PC-9 (cell line): ENCODE results near the gene CSTF1. TPM values are rescaled to one million over a fixed set of nuclear protein-coding genes. Genes with fewer than 3 reads are reported as not detected.
A peak's percentile ranks its signal among the peaks of the same experiment; 100 is the strongest.

ENCODE experiments used
- BruUV-seq: library from RNA; stranded (reverse); fragments of 400-500 nt; replicated peaks from 2 replicates; lab custom pipeline; 2021; lab: Mats Ljungman, UMichigan
- CTCF ChIA-PET: fragments of 300-600 bp; sonication (Branson Sonifier 250); formaldehyde crosslinking; loops from one replicate; lab custom pipeline; 2022; ENCODE audit warnings: antibody characterized with exemption; lab: Charles Lee
- POLR2A ChIA-PET: fragments of 300-600 bp; sonication (Branson Sonifier 250); formaldehyde crosslinking; loops from one replicate; lab custom pipeline; 2022; ENCODE audit warnings: antibody characterized with exemption; ENCODE audit not compliant: unreplicated experiment; lab: Charles Lee
- DNase-seq, 2 experiments: peaks; one replicate each; pipeline versions ENCODE4 v3.0.0 to v3.0.0-alpha.2; 2015 to 2022; ENCODE audit warnings: mixed read lengths in 1 of 2
- H2AFZ ChIP-seq: fragments of 200-600 bp; sonication (generic); 2 replicates; pipeline ENCODE4 v1.8.1; 2017; ENCODE audit warnings: antibody characterized with exemption
- H3F3A ChIP-seq: fragments of 200-600 bp; sonication (generic); 2 replicates; pipeline ENCODE4 v1.8.1; 2017; ENCODE audit warnings: antibody characterized with exemption, mild to moderate bottlenecking, low read depth; ENCODE audit not compliant: insufficient read depth
- H3K27ac ChIP-seq: fragments of 200-600 bp; sonication (generic); 2 replicates; pipeline ENCODE4 v1.6.1; 2016; ENCODE audit warnings: mixed run types
- H3K27me3 ChIP-seq: fragments of 200-600 bp; sonication (generic); 2 replicates; pipeline ENCODE4 v1.6.1; 2016; ENCODE audit warnings: low read depth, mixed run types; ENCODE audit not compliant: insufficient read depth
- H3K36me3 ChIP-seq: fragments of 200-600 bp; sonication (generic); 2 replicates; pipeline ENCODE4 v1.6.1; 2016; ENCODE audit warnings: low read depth, mixed run types
- H3K4me1 ChIP-seq: fragments of 200-600 bp; sonication (generic); replicated peaks from 2 replicates; pipeline ENCODE4 v1.6.1; 2016; ENCODE audit warnings: mixed run types; ENCODE audit not compliant: insufficient read depth
- H3K4me2 ChIP-seq: fragments of 200-600 bp; sonication (generic); 2 replicates; pipeline ENCODE4 v1.6.1; 2017; ENCODE audit warnings: mixed run types
- H3K4me3 ChIP-seq: fragments of 200-600 bp; sonication (generic); 2 replicates; pipeline ENCODE4 v1.6.1; 2016; ENCODE audit warnings: mixed run types
- H3K79me2 ChIP-seq: fragments of 200-600 bp; sonication (generic); 2 replicates; pipeline ENCODE4 v1.6.1; 2017; ENCODE audit warnings: low read depth, mixed run types
- H3K9me2 ChIP-seq: fragments of 200-600 bp; sonication (generic); 2 replicates; pipeline ENCODE4 v1.8.1; 2017; ENCODE audit warnings: mild to moderate bottlenecking; ENCODE audit not compliant: insufficient read depth
- H3K9me3 ChIP-seq: fragments of 200-600 bp; sonication (generic); 2 replicates; pipeline ENCODE4 v1.8.1; 2016; ENCODE audit warnings: low read depth; ENCODE audit not compliant: insufficient read depth
- H4K20me1 ChIP-seq: fragments of 200-600 bp; sonication (generic); 2 replicates; pipeline ENCODE4 v1.8.1; 2017; ENCODE audit not compliant: insufficient read depth
- EZH2 ChIP-seq: fragments of 200-600 bp; sonication (generic); IDR thresholded peaks from 2 replicates; pipeline ENCODE4 v1.8.0; 2017; ENCODE audit warnings: antibody characterized with exemption, low read depth
- intact Hi-C: fragments of 100-400 bp; cut with micrococcal nuclease; formaldehyde crosslinking; loops from one replicate; pipeline ENCODE4 v1.10.0; 2022; ENCODE audit not compliant: unreplicated experiment
- total RNA-seq: library from RNA; stranded (reverse); gene quantifications from 2 replicates; pipeline ENCODE4 v1.2.3, GENCODE V29; 2021
- TF ChIP-seq, protein P1 (sequence below): fragments of 200-600 bp; sonication (generic); conservative IDR thresholded peaks from 2 replicates; pipeline ENCODE4 v1.6.1; 2017; ENCODE audit warnings: mixed run types, antibody characterized with exemption, mild to moderate bottlenecking, moderate library complexity

CSTF1 gene
- total RNA-seq, 1 experiment from 2014 or later, result 50.0 TPM

DNA sequence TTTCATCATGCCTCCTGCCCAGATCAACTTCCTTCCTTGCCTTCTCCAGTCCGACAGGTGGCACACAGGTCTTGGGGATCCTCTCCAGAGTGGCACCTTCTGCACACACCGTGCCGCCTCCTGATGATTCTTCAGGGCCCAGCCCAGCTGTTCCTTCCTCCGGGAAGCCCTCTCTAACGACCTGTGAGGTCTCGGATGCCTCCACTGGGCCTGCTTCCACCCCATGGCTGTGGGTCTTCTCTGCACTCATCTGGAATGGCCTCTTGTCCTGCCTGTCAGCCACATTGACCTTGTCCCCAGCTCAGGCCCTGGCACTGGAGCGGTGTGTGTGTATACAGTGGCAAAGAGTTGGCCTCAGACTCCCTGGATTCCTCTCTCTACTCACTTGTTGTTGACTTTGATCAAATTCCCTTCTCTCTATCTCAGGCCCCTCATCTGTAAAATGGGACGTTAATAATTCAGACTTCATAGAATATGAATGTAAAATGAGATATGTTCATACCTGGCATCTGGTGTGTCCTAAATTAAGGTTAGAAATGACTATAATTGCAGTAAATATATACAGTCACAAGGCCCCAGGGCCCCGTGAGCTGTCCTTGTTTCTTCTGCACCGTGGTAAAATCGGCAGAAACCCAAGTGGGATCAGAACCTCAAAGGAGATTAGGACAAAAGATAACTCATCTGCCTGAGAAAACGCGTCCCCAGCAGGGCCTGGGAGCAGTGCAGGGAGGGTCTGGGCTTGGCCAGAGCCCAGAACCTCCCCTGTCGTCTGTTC, 32.1 kb upstream of the CSTF1 start:
- TF ChIP-seq, protein P1, sequence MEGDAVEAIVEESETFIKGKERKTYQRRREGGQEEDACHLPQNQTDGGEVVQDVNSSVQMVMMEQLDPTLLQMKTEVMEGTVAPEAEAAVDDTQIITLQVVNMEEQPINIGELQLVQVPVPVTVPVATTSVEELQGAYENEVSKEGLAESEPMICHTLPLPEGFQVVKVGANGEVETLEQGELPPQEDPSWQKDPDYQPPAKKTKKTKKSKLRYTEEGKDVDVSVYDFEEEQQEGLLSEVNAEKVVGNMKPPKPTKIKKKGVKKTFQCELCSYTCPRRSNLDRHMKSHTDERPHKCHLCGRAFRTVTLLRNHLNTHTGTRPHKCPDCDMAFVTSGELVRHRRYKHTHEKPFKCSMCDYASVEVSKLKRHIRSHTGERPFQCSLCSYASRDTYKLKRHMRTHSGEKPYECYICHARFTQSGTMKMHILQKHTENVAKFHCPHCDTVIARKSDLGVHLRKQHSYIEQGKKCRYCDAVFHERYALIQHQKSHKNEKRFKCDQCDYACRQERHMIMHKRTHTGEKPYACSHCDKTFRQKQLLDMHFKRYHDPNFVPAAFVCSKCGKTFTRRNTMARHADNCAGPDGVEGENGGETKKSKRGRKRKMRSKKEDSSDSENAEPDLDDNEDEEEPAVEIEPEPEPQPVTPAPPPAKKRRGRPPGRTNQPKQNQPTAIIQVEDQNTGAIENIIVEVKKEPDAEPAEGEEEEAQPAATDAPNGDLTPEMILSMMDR, result no peak
- TF ChIP-seq EZH2, result no peak

DNA sequence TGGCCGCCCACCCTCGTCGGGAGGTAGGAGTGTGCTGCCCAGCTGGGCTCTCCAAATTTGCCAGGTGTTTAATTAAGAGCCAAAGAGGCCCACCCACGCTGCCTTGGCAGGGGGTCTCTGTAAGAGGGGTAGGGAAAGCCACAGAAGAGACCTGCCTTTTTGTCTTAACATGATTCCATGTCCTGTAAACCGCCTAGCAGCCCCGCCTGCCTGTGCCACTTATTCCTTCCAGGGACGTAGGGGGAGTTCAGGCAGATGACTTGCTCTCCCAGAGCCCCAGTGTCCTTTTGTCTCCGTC, 31.6 kb upstream of the CSTF1 start:
- Histone ChIP-seq H3K4me2 (no peak overlapping the region), H3K27me3 (peaks cover 15% of the 10 kb centered on the region), H3K9me3 (no peaks in the 10 kb centered on the region), H3K4me3 (no peak overlapping the region), H3F3A (peaks cover 9% of the 10 kb centered on the region), H4K20me1 (0 out of 2 replicates have a peak, but pooled peaks cover 2% of the 10 kb centered on the region), H3K79me2 (no peaks in the 10 kb centered on the region), H3K27ac (no peak overlapping the region), H3K4me1 (peaks cover 17% of the 10 kb centered on the region), H3K36me3 (no peaks in the 10 kb centered on the region), H3K9me2 (no peaks in the 10 kb centered on the region), H2AFZ (no peak overlapping the region)
- CTCF ChIA-PET, result no interaction called here
- intact Hi-C loops, result no loop called here
- BruUV-seq, result no TSS peak
- POLR2A ChIA-PET, result no interaction called here
- TF ChIP-seq, protein P1, result no peak
- TF ChIP-seq EZH2, result no peak
- no peak for DNase-seq

More for the DNA sequence above, 32.1 kb upstream of the CSTF1 start:
- ChIA-PET CTCF (no interaction called here), POLR2A (no interaction called here)
- 0 out of 2 replicates have a peak overlapping the region, but pooled peaks have one; percentile 100 for H2AFZ ChIP-seq
- H3K4me1 ChIP-seq, result peaks cover 17% of the 10 kb centered on the region
- peaks cover 9% of the 10 kb centered on the region for H3F3A ChIP-seq
- no peaks in the 10 kb centered on the region for H3K9me2 ChIP-seq
- H3K27me3 ChIP-seq, result peaks cover 20% of the 10 kb centered on the region
- no peak for DNase-seq
- no peak overlapping the region for H3K27ac ChIP-seq
- H3K36me3 ChIP-seq, result no peaks in the 10 kb centered on the region
- peak overlapping the region; percentile 95 for H3K4me2 ChIP-seq
- H3K4me3 ChIP-seq, result no peak overlapping the region
- H3K79me2 ChIP-seq, result no peaks in the 10 kb centered on the region
- H4K20me1 ChIP-seq, result 0 out of 2 replicates have a peak, but pooled peaks cover 3% of the 10 kb centered on the region
- intact Hi-C loops, result no loop called here
- H3K9me3 ChIP-seq, result no peaks in the 10 kb centered on the region
- no TSS peak for BruUV-seq

DNA sequence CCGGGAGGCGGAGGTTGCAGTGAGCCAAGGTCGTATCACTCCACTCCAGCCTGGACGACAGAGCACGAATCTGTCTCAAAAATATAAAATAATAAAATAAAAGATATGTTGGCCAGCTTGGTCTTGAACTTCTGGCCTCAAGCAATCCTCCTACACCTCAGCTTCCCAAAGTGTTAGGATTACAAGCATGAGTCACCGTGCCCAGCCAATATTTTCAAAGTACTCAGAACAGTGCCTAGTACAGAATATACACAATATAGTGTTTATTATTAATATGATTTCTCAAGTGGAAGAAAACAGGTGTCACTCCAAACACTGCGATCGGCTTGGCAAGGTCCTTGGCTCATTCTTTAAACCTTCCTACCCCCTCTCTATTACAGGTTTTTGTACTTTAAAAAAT, 30.5 kb upstream of the CSTF1 start:
- no peaks in the 10 kb centered on the region for H3K9me3 ChIP-seq
- no peak overlapping the region for H3K4me2 ChIP-seq
- H3K4me3 ChIP-seq, result no peak overlapping the region
- intact Hi-C loops, result no loop called here
- H3K36me3 ChIP-seq, result no peaks in the 10 kb centered on the region
- H3K27ac ChIP-seq, result no peak overlapping the region
- no peak for DNase-seq
- H2AFZ ChIP-seq, result no peak overlapping the region
- H3K9me2 ChIP-seq, result no peaks in the 10 kb centered on the region
- no peaks in the 10 kb centered on the region for H3K79me2 ChIP-seq
- H3K27me3 ChIP-seq, result 0 out of 2 replicates have a peak, but pooled peaks cover 6% of the 10 kb centered on the region
- peaks cover 9% of the 10 kb centered on the region for H3F3A ChIP-seq
- H3K4me1 ChIP-seq, result peaks cover 17% of the 10 kb centered on the region
- no peak for TF ChIP-seq EZH2
- TF ChIP-seq, protein P1, result no peak
- ChIA-PET CTCF (no interaction called here), POLR2A (no interaction called here)
- BruUV-seq, result no TSS peak
- no peaks in the 10 kb centered on the region for H4K20me1 ChIP-seq
